Fibroblast of skin of back (primary cell): ENCODE results near the gene MYO10.
"Not testable (repeated sequence)": the region's sequence is repeated elsewhere in the genome, so short reads cannot be mapped to it uniquely, and the experiment has no call there.

Experiments
- DNase-seq: peaks from one replicate; pipeline ENCODE4 v3.0.0-alpha.2; 2013

Gene MYO10

DNA sequence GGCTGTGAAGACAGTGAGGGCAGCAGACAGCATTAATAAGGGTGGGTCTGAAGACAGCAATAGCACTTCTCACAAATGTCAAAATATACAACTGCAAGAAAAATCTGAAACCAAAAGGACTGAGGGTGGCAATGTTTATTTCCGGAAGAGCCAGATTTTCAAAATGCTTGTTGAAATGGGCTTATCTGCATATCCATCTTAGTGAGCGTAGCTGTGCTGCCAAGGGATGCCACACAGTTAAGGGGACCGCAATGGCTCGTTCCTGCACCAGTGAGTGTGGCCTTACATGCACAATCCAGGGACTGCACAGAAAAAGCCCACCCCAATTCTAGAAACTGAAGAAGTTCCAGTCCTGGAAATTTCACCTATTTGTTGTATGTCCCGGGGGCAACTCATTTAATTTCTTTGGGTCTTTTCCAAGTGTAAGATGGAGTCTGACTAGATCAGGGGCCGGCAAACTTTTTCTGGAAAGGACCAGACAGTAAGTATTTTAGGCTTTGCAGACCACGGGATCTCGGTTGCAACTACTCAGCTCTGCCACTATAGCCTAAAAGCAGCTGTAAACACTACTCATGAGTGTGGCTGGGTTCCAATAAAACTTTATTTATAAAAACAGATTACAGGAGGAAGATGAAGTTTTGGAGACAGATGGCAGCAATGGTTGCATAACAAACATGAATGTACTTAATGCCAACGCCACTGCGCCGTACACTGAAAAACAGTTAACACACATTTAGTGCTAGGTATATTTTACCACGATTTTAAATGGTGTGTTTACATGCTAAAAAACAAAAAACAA is 154.1 kb downstream of the MYO10 start:
- no peak for DNase-seq

DNA sequence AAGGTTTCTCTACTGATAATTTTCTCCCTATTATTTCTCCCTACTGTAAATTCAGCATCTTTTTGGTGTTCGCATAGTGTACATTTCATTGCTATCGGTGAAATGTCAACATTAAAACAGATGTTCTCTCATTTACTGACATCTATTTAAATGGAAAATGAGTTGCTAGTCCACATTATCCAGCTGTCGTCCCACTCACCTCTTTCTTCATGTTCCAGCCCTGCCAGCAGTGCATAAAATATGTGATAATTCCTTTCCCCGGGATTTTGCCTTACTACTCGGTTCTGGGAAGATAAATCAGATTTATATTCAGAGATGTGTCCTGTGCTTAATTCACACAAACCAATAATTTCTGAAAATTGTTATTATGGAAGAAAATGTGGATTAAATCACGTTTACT is 155.8 kb downstream of the MYO10 start:
- DNase-seq = no peak

DNA sequence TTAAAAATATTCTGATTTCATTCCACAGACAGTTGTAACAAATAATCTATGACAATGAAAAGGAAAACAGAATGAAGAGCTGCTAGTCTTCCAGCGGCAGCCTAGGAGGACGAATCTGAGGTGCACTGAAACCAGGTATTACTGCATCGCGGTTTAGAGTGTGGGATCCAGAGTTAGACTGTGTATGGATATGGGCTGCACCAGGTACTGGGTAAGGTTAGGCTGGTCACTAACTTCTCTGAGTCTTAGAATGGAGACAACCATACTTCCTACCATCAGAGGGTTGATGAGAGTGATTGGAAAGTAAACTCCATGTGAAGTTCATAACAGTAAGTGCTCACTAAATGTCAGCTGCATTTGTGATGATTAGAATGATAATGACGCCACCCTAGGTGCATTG is 158.7 kb downstream of the MYO10 start:
- no peak for DNase-seq

DNA sequence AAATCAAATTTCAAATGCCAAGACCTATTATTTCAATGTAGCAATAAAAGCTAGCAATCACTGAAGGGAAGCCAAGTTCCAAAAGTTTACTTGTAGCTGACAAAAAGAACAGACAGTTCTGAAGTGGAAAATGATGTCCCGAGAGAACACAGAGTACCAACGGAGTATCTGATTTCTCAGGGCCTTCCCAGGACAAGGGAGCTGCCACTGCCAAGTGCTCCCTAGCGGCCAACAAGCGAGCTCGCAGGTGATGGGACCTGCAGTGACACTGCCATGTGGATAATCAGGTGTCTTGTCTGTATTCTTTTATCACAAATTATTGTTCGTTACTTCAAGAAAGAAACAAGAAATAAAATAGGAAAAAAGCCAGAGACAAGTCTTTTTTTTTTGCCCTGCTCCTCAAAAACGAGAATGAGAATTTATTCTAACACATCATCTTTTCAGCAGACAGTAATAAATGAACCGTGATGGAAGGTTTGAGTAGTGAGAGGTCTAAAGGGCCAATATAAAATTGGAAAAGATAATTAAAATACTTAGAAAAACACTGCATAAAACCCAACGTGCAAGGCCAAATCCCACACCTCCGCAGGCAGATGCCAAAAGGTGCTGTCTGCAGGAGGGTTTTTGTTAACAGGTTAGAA is 159.4 kb downstream of the MYO10 start:
- no peak for DNase-seq

DNA sequence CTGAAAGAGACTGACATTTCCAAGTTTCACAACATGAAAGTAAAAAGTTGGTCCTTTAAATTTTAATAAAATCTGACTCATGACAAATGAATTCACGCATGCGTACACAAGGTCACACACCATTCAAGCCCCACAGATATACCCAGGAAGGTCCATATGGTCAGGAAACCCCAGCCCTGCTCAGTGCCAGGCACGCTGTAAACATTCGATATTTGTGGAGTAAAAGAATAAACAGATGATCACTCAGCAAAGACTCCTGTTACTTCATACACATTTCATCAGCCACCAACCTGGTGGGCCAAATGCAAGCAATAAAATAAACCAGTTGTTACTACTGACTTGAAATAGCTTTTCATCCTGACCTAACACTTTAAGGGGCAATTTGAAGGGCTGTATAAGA is 161.3 kb downstream of the MYO10 start:
- DNase-seq = no peak

DNA sequence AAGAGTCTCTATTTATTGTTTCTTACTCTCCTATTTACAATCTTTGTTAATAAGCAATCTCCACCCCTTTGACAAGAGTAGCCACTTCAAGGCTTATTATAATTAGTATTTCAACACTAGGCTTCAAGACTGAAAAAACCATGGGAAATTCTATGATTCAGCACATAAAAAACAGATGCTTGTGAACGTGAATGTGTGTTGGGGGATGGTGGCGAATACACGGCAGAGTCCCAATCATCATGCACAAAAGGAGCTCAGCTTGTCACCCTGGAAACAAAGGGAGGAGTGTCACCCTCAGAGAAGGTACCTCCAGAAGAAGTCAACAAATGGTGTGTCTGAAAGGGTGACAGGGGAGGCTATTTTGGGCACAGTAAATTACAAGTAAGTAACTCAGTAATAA is 162.1 kb downstream of the MYO10 start:
- peak; percentile 49 for DNase-seq

DNA sequence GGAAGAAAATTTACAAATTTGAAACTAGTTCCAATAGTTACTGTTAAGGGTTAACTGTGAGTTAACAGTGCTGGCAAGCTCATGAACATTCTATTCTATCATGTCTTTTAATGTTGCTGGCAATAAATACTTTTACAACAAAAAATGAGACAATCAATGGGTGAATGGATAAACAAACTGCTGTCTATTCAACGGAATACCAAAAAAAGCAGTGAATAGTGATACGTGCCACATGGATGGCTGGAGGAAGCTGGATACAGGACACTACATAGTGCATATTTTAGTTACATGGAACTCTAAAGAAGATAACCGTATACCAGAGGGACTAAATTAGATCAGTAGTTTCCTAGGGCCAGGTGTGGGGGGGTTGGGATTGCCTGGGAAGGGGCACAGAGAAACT is 163.5 kb downstream of the MYO10 start:
- no peak for DNase-seq

DNA sequence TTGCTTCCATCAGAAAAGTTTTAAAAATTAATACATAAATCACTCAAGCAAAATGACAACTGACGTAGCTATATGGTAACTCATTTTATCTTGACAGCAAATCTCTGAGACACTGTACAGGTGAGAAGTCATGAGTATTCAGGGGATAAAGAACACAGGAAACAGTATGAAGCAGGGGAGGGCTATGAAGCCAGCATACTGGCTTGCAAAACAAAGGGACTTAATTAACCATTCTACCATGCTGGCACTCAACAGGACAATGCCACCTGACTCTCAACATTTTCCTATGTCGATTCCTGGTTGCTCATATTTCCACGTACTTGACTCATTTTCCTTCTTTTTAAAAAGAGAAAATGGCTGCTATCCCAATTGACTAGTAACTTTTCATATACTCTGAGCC is 167.9 kb downstream of the MYO10 start:
- no peak for DNase-seq

DNA sequence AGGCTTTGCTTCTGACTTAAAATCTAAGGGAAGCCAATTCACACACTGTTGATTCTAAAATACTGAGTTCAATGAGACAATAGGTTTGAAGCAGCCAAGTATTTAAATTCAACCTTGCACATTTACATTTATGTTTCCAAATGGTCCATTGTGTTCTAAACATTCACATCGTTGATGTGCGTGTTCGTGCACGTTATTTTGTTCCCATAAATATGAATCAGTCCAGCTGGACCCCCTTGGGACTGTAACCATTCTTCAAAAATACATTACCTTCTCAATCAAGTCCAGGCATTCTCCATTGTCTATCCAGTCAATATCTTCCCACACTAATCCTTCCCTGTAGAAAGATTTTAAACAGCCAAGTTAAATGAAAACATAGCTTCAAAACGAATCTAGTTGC is 172.9 kb downstream of the MYO10 start:
- DNase-seq = no peak

DNA sequence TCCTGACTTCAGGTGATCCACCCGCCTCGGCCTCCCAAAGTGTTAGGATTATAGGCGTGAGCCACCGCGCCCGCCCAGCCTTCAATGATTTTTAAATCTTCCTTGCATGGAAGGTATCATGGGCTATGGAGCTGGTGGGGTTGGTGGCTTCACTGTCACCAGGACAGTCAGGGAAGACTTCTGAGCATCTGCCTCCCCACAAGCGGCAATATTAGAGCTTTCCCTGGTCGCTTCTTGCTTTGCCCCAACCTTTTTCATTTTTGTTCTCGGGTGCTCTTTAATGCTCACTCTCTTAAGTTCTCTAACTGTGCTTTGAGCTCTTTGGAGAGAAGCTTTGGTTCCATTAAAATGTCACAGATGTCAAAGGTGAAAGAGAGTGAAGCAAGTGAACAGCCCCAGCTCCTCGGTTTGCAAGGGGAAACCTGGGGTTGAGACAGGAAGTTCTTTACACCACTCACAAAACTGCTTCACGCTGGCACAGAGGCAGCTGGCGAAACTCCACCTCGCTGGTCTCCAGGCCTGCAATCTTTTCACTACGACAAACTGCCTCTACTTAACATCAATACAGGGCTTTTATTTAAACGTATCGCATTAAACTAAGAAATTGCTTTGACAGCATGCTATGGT is 176.8 kb downstream of the MYO10 start:
- DNase-seq = no peak

DNA sequence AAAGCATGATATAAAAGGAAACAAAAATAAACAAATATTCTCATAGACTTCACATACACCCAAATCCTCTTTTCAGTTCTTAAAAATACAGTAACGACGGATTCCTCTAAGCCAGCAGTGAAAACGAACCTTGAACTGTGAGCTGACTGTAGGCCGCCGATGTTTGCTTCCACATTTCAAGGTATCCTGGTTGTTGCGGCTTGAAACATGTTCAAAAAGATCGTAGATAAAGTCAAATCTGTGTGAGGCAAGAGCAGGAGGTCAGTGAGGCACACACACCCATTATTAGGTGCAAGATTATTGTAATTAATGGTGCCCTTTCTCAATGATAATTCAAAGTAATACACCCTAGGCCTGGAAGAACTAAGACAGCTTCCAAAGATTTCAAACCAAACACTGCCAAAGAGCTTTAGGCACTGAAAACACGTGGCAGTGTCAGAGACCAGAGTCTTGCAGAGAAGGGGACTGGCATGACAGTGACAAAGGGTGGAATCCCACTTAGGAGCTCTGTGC is 178.0 kb downstream of the MYO10 start:
- no peak for DNase-seq

DNA sequence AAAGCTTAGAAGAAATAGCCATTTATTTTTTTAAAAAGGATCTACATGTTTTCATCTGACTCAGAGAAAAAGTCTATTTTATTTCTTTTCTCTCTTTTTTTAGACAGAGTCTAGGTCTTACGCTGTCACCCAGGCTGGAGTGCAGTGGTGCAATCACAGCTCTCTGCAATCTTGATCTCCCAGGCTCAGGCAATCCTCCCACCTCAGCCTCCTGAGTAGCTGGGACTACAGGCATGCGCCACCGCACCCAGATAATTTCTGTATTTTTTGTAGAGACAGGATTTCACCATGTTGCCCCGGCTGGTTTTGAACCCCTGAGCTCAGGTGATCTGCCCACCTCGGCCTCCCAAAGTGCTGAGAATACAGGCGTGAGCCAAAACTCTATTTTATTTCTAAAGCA is 178.5 kb downstream of the MYO10 start:
- DNase-seq = not testable (repeated sequence)

DNA sequence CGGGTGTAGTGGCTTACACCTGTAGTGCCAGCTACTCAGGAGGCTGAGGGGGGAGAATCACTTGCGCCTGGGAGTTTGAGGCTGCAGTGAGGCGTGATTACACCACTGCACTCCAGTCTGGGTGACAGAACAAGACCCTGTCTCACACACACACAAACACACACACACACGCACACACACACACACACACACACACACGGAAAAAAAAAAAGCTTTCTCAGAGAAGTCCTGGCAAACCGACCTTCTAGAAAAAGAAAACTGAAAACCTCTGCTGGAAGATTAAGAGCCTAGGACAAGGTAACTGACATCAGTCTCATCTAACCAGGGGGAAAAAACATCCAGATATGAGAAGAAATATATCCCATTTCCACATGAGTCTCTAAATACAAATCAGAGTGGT is 178.9 kb downstream of the MYO10 start:
- DNase-seq = no peak

DNA sequence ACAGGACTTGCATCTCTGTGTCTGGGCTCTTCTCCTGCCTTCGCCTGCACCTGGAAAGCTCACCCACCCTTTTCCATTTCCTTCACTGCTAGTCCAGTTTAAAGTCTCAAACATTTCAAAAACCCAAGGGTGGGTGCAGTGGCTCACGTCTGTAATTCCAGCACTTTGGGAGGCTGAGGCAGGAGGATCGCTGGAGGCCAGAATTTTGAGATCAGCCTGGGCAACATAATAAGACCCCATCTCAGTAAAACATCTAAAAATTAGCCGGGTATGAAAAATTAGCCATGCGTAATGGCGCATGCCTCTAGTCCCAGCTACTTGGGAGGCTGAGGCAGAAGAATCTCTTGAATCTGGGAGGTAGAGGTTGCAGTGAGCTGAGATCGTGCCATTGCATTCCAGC is 179.4 kb downstream of the MYO10 start:
- no peak for DNase-seq

DNA sequence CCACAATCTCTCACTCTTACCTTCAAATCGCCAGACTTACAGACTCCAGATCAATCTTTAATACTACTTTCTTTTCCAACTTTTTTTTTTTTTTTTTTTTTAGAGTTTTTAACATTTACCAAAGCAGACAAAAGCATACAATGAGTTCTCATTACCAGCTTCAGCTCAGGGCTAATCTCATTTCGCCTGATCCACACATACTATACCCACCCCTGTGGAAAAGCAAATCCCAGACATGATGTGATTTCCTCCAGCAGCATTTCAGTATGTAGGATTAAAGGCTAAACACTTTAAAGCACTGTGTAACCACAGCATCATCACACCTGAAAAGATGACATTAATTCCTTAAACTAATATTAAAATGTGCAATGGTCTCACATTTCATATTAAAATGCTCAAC is 180.4 kb downstream of the MYO10 start:
- no peak for DNase-seq

DNA sequence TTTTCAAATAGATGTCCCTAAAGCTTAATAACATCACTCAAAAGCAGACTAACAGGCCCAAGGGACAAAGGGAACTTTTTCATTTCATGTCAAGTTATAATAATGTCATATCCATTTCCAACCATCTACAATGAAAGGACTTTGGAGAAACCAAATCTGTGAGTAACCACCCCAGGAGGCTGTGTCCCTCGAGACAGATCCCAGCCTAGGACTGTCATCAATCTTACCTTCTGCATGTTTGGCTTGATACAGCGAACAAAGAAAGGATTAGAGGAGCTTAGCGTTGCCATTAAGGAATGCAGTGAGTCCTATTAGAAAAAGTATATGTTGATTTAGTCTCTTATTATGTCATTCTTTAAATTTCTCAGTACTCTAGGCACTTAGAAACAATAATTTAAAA is 181.5 kb downstream of the MYO10 start:
- DNase-seq = peak; percentile 91

DNA sequence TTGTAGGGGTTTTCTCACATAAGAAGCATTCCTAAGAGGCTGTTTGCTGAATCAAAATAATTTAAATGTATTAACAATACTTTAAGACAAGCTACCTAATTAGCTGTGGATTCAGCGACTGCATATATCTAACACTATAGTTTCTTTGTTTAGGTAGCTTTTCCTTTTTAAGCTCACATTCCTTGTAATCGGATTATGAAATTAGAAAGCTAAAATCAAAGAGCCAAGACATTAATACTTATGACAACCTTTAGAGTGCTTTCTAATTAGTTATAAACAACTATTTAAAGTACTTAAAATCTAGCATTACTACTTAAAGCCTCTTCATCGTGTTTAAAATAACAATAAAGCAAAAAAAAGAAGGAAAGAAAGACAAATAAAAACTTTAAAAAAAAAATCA is 182.0 kb downstream of the MYO10 start:
- DNase-seq = no peak

DNA sequence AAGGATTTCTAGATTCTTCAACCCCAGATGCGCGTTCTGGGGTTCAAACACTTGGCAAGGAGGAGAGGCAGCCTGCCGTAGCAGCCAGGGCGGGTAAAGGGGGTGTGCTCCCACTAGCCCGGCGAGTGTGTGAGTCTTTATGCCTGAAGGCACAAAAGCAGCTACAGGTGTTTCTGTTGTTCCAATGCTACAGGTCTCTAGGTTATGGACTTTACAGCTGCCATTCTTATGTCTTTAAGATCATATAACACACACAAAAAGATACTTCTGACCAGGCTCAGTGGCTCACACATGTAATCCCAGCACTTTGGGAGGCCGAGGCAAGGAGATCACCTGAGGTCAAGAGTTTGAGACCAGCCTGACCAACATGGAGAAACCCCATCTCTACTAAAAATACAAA is 185.6 kb downstream of the MYO10 start:
- no peak for DNase-seq

DNA sequence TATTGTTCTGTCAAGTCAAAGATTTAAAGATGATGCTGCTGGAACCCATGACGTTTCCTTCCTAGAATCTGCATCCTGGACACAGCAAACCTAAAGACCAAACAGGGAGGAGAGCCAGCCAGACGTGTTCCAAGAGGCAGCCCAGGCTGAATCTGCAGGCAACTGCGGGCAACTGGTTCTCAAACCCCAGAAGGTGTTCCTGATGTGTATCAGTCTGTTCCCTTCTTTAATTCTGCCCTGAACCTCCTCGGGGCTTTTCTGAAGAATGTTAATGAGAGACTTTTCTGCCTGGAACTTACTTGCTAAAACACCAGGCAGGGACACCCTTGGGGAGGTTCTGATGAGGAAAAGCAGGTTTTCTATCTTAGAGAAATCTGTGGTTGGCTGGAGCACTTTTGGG is 186.5 kb downstream of the MYO10 start:
- no peak for DNase-seq

DNA sequence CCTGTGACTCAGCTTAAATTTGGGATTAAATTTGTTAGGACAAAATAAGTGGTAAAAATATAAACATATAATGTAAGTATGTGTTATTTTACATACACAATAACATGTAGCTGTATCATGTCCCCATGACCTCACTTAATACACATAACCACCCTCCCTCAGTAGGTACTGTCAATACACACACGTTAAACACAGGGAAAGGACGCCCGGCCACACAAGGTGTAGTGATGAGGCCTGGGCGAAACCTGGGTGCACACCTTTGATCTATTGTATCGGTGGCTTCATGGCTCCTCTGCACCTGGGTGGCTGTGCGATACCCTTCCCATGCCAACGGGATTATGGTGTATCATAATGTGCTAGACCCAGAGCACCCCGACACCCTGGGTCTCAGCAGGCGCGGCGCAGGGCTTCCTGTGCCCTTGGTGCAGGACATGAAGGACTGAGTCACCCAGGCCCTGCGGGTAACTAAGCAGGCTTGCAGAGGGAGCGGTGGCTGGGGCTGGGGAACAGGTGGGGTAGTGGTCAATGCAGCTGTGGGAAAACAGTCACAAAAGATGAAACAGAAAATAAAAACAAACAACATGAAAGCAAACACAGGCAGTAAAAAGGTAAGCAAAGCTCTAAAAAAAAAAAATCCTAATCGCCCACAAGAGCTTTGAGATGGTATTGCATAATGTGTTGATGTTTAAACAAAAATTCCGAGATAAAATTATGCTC is 191.8 kb downstream of the MYO10 start:
- DNase-seq = no peak

DNA sequence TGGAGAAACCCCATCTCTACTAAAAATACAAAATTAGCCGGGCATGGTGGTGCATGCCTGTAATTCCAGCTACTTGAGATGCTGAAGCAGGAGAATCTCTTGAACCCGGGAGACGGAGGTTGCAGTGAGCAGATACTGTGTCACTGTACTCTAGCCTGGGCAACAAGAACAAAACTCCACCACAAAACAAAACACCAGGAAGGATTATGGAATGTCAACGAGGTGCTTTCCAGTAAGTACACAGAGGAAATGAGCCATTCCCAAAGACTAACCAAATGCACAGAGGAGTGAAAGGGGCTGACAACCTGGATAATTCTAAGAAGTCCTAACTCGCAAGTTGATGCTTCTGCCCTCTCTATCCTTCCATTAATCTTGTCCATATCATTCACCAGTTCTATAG is 193.2 kb downstream of the MYO10 start:
- peak; percentile 33 for DNase-seq

DNA sequence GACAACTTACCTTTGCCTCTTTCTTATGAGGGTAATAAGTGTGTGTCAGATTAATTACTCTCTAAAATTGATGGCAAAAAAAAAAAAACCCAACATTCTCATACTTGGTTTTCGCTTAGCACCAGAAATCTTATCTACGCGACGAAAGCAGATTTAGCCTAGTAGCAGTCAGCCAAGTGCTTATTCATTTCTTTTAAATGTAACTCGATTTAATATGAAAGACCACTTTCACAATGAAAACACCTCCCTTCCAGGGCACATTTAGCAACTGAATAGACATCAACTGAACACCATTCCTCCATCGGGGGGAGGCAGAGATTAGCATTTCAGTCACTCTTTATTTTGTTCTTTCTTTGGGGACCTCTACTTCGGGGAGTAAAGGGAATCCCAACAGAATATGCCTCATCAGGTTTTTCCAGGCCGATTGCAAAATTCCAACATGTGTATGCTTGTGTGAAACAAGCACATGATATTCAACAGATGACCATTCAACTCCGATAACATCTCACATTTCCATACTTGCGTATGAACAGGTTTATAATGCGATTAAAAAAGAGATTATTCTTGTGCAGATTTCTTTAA is 195.2 kb downstream of the MYO10 start:
- DNase-seq = no peak
